ENCODE data around the gene VPS26B.

DNA sequence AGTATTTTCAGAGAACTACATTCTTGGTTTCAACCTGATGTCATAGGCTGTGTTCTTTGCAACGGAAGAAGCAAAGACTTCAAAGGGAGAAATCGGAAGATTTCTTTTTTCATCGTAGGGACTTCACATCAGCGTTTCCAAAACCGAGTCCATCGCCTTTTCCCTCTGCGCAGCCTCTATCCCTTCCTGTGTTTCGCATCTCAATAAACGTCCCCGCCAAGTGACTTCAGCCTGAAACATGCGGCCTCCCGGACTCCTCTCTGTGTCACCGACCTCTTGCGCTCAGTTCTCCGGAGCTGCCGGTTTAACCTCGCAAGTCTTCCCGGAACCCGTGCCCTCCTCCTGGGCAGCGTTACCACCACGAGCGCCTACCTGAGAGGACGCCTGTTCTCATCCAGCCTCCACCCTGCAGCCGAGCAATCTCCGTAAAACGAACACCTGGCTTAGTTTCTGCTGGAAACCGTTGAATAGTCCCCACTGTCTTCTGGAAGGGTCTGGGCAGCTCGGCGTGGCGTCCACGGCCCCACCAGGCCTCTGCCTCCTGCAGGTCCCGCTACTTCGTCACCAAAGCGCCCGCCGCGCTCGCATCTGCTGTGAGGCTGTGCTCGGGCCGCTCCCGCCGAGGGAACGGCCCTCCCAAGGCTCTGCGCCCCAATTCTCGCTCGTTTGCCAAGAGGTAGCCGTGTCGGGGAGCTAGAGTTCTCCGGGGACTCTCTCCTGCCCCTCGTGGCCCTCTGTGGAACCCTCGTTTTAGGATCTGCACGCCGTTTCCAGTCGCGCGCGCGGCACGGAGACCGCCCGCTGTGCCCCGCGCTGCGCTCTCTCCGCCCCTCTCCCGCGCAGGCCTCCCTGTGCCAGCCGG is 51.3 kb downstream of the VPS26B start, which contains the start of gene GLB1L3:
- TF ChIP-seq YY1 (IDR thresholded peaks at IDR 0.05; ENCODE audit: insufficient read depth, insufficient read length) (no peak), ZNF274 (IDR thresholded peaks at IDR 0.05; ENCODE audit: low read depth, low read length) (no peak)

Measured in NT2/D1 (cell line).